Fibroblast of upper back skin (primary cell): Measurements from ENCODE around the gene HNRNPA3.
"Not testable (repeated sequence)": the region's sequence is repeated elsewhere in the genome, so short reads cannot be mapped to it uniquely, and the experiment has no call there.

Experiments
- DNase-seq: peaks from one replicate; pipeline ENCODE4 v3.0.0-alpha.2; 2013

The HNRNPA3 gene

DNA sequence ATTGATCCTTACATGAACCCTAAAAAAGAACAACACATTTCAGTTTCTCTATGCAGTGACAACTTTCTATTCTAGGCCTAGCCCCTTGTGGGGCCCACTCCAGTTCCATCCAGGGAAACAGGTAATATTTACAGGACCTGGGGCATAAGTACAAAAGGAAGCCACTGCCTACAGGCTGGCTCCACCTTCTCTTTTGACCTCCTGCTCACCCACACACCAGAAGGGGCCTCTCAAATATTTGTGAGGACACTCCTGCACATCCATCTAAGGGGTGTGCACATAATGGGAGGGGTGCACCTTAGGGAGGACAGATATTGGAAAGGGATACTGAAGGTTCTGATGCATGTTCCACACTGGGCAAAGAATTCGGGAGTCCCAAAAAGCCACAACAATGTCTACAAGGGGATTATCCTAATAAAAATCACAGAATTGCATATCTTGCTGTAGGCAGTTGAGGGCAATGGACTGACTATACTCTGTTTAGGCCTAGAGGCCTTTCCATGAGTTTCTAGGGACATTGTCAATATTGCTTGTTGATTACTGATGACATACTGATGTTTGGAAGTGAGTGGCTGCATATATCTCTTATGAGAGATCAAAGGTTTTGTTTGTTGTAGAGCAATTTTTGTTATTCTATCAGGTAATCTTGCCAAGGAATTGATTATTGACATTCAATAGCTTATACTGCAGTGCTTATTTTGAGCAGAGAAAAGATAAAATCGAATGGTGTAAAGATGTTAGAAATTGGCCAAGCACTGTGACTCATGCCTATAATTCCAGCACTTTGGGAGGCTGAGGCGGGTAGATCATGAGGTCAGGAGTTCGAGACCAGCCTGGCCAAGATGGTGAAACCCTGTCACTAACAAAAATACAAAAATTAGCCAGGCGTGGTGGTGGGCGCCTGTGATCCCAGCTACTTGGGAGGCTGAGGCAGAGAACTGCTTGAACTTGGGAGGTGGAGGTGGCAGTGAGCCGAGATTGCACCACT lies 23.8 kb upstream of the HNRNPA3 start:
- DNase-seq, result no peak

GRCh38 chr2:177190941-177191340 lies 21.7 kb upstream of the HNRNPA3 start:
- DNase-seq, result no peak

GRCh38 chr2:177192788-177193187 lies 19.8 kb upstream of the HNRNPA3 start:
- no peak for DNase-seq

DNA sequence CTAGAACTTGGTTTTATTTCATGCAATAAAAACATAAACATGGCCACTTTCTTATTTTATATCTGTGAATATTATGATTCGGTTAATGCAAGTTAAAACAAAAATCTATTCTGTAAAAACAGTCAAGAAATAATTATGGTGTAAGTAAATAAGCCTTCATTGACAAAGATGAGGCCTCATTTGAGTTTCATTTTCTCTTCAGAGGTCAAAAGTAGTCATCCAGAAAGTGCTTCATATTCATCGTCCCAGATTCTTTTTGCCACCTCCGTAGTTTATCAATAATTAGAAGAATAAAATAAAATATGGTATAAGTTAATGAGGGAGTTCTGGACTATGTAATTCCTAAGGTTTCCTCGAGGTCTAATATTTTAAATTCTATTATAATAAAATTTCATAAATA lies 19.4 kb upstream of the HNRNPA3 start:
- no peak for DNase-seq

- no peak for DNase-seq
These were observed 17.4 kb upstream of the HNRNPA3 start for GRCh38 chr2:177195194-177195593.

DNA sequence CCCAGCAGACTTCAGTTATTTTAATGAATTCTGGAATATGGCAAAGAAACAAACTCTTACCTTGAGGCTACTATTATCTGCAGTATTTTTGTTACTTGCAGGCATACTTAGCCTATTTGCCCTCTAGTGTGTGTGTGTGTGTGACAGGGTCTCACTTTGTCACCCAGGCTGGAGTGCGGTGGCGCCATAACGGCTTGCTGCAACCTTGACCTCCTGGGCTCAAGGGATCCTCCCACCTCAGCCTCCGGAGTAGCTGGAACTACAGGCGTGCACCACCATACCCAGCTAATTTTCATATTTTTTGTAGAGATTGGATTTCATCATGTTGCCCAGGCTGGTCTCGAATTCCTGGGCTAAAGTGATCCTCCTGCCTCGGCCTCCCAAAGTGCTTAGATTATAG lies 12.2 kb upstream of the HNRNPA3 start:
- DNase-seq, result not testable (repeated sequence)

DNA sequence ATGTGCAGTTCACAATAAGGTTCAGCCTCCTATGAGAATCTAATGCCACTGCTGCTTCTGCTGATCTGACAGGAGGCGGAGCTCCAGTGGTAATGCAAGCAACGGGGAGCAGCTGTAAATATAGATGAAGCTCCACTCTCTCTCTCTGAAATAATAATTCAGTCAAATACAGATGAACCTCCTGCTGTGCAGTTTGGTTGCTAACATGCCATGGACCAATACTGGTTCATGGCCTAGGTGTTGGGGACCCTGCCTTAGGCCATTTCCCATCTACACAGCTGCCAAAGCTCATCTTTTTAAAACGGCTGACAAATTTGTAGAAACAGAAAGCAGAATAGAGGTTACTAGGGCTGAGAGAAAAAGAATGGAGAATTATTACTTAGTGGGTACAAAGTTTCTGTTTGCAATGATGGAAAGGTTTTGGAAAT lies 10.7 kb upstream of the HNRNPA3 start:
- DNase-seq, result no peak

- DNase-seq, result no peak
These were observed 8.2 kb upstream of the HNRNPA3 start for GRCh38 chr2:177204417-177204816.

- DNase-seq, result no peak
These were observed 5.5 kb upstream of the HNRNPA3 start for GRCh38 chr2:177207101-177207500.

- no peak for DNase-seq
These were observed 1.4 kb upstream of the HNRNPA3 start for GRCh38 chr2:177211169-177211568.

DNA sequence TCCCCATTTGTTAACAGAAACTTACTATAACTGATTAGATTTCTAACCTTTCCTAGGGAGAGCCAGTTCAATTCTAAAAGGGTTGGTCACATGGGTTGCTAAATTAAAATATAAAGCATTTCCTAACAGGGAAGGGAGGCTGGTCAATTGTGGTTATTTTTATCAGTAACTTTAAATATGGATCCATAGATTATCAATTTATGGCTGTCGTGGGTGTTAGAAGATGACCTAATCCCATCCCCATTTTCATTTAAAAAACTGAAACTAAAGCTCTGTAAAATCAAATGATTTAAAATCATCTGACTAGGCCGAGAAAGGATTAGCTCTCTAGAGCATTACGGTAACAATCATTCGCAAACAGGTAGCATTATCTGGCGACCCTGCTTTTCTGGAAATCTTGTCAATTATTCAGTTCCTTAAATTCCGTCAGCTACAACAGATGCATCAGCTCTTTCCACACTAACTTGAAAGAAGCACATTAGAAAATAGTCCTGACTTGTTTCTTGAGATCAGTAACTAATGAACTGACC lies 953 bp upstream of the HNRNPA3 start:
- DNase-seq, result no peak

- DNase-seq, result peak; percentile 92
These were observed 580 bp downstream of the HNRNPA3 start for GRCh38 chr2:177212891-177213856.

DNA sequence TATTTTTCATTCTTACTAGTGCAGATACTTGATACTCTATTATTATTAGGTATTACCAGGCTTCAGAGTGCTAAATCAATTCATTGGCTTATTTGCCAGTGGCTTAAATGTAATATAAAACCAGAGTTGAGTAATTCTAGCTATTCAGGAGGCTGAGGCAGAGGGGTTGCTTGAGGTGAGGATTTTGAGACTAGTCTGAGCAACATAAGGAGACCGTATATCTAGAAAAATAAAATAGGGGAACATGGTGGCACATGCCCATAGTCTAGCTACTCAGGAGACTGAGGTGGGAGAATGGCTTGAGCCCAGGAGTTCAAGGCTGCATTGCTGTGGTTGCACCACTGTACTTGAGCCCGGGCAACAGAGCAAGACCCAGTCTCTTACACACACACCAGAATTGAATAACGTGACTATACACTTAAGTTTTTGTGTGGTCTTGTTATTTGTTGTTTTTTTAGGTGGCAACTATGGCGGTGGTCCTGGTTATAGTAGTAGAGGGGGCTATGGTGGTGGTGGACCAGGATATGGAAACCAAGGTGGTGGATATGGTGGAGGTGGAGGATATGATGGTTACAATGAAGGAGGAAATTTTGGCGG lies 4.8 kb downstream of the HNRNPA3 start:
- no peak for DNase-seq

DNA sequence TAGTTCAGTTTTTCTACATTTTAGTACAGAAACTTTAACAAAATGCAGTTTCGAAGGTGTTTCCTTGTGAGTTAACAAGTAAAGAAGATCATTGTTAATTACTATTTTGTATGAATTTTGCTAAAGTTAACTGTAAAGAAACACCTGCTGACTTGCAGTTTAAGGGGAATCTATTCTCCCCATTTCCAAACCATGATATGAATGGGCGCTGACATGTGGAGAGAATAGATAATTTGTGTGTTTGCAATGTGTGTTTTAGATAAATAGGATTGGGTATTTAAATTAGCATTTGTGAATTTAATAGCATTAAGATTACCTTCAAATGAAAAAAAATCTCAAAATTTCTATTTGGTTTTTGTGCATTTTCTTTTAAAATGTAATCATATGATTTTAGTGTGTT lies 7.2 kb downstream of the HNRNPA3 start:
- not testable (repeated sequence) for DNase-seq

DNA sequence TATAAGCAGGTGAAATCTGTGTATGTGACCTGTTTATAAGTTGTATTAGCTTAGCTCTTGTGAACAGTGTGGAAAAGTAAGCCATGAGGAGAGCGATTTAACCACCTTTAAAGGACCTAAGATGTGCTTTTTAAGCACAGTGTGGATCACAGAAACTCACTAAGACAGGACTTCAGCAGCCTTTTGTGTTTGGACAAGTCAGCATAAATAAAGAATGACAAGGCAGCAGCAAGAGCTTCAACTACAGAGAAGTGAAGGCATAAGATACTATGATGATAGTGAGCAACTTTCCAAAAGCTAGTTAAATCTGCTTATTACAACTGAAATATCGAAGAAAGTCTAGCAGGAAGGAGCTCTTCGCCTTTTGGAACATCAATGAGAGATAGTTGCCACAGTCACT lies 8.9 kb downstream of the HNRNPA3 start:
- DNase-seq, result no peak

GRCh38 chr2:177221970-177222369 lies 9.4 kb downstream of the HNRNPA3 start:
- DNase-seq, result no peak

GRCh38 chr2:177223436-177223835 lies 10.8 kb downstream of the HNRNPA3 start:
- not testable (repeated sequence) for DNase-seq

GRCh38 chr2:177225965-177226360 lies 13.4 kb downstream of the HNRNPA3 start:
- no peak for DNase-seq

- no peak for DNase-seq
These were observed 17.0 kb downstream of the HNRNPA3 start for GRCh38 chr2:177229442-177230242.

GRCh38 chr2:177231270-177231669 lies 18.7 kb downstream of the HNRNPA3 start:
- DNase-seq, result no peak

- no peak for DNase-seq
These were observed 19.6 kb downstream of the HNRNPA3 start for GRCh38 chr2:177232098-177232704.
